GM21529 (cell line): ENCODE results near the gene MYRIP.
"Not testable (repeated sequence)": the region's sequence is repeated elsewhere in the genome, so short reads cannot be mapped to it uniquely, and the experiment has no call there.

ENCODE experiments used
- ATAC-seq: cut with Tn5 transposase; IDR thresholded peaks from one replicate; pipeline ENCODE4 v1.9.1; 2021; ENCODE audit not compliant: unreplicated experiment

The MYRIP gene

DNA sequence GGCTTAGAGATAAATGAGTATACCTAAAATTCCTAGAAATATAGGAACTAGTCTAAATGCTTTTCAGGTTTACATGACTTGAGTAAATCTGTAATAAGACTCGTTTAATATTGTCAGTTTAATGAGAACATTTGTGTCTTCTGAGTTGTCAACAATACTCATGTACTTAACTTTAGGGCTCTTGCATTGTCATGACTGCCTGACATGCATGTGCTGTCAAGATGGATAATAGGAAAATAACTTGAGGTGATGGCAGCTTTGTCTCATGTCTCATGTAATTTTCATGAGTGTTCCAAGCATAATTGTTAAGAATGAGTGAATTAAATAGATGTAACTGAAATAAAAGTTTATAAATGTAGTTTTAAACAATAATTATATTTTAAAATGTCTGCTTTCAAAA, 455.0 kb downstream of the MYRIP start:
- ATAC-seq = no peak

GRCh38 chr3:40265181-40265580, 455.8 kb downstream of the MYRIP start:
- no peak for ATAC-seq

GRCh38 chr3:40267937-40268724, 458.7 kb downstream of the MYRIP start:
- ATAC-seq = no peak

GRCh38 chr3:40268802-40269524, 459.6 kb downstream of the MYRIP start:
- ATAC-seq = no peak

- ATAC-seq = no peak
Observed at GRCh38 chr3:40278791-40279190, 469.4 kb downstream of the MYRIP start.

DNA sequence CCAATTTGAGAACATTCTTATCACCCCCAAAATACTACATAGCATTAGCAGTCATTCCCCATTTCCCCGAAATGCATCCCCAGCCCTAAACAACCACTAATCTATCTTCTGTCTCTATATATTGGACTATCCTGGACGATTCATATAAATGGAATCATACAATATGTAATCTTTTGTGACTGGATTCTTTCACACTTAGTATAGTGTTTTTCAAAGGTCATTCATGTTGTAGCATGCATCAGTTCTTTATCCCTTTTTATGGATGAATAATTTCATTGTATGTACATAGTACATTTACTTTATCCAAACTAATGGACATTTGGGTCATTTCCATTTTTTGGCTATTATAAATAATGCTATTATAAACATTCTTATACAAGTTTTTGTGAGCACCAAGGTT, 472.6 kb downstream of the MYRIP start:
- no peak for ATAC-seq

DNA sequence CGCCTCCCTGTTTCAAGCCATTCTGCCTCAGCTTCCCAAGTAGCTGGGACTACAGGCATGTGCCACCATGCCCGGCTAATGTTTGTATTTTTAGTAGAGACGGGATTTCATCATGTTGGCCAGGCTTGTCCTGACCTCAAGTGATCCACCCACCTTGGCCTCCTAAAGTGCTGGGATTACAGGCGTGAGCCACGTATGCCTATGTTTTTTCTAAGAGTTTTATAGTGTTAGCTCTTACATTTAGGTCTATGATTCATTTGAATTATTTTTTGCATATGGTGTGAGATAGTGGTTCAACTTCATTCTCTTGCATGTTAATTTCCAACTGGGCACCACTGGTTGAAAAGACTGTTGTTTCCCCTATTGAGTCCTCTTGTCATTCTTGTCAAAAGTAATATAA, 473.6 kb downstream of the MYRIP start:
- ATAC-seq = not testable (repeated sequence)

DNA sequence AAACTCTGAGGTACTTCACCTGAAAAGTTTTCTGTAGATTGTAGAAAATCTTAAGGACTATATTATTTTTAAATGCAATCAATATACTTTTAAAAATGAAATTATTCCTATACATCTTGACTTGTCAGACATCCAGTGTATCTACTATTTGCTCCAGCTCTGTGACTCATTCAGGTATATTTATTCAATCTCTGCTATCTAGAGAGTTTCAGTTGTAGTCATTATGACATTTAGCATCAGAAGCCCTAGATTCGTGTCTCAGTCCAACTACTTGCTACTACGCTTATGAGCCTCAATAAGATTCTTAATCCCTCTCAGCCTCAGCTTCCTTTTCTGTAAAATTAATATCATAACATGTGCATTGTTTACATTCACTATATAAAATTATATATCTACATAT, 477.8 kb downstream of the MYRIP start:
- ATAC-seq = no peak

DNA sequence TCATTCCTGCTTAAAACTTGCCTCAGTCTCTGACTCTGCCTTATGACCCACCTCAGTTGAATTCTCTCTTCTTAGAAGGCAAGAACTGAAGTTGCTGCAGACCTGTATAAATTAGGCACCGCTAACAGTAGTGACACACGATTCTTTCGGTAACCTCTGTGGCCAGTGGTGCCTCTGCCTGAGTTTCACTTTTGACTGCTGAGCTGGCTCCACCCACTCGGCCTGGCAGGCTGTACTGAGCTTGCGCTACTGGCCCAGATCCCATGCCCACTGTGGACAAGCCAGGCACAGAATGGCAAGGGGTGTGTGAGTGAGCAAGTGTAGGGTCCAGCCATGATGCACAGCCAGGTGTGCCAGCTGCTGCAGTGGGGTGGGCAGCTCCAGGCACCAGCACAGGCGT, 481.0 kb downstream of the MYRIP start:
- ATAC-seq = no peak

- no peak for ATAC-seq
Observed at GRCh38 chr3:40291471-40291870, 482.1 kb downstream of the MYRIP start.

DNA sequence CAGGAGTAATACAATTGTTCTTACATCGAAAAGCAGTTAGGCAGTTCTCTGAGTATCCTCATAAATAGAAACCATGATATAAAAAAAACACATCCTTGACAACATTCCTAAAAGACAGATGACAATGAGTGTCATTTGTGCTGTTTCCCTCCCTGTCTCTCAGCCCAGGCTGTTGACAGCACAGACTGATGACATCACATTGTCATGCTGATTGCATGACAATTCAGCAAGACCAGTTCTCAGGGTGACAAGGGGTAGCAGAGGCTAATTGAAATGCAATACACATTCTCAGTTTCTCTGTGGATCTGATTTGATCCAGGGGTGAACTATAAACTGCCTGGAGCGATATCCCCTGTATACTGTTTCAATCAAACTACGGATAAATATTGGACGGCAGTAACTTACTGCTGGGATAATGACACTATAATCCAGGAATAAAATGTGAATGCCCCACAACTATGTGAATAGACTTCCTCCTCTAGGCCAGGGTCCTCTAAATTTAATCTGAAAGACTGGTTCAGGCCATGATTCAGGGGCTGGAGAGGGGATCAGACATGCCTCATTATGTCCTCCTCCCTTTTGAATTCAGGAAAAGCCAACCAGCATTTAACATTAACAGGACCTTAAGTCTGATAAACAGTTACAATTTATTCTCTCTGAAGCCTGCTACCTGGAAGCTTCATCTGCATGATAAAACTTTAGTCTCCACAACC, 483.4 kb downstream of the MYRIP start:
- no peak for ATAC-seq

GRCh38 chr3:40294434-40294833, 485.0 kb downstream of the MYRIP start:
- no peak for ATAC-seq

DNA sequence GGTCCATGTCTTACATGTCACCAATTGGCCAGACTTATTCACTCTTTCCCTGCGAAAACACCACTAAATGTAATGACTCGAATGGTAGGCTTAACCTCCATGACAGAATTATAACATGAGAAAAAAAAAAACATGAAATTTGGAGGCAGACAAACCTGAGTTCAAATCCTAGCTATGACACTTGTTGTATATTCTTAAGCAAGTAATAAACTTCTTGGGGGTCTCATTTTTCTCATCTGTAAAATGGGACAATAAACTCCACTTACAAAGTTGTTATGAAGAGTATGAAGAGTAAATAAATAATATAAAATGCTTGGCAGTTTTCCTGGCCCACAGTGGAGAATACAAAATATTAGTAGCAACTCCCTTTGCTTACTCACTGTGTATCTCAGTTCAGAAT, 488.7 kb downstream of the MYRIP start:
- no peak for ATAC-seq

GRCh38 chr3:40299130-40299720, 489.8 kb downstream of the MYRIP start:
- ATAC-seq = no peak

DNA sequence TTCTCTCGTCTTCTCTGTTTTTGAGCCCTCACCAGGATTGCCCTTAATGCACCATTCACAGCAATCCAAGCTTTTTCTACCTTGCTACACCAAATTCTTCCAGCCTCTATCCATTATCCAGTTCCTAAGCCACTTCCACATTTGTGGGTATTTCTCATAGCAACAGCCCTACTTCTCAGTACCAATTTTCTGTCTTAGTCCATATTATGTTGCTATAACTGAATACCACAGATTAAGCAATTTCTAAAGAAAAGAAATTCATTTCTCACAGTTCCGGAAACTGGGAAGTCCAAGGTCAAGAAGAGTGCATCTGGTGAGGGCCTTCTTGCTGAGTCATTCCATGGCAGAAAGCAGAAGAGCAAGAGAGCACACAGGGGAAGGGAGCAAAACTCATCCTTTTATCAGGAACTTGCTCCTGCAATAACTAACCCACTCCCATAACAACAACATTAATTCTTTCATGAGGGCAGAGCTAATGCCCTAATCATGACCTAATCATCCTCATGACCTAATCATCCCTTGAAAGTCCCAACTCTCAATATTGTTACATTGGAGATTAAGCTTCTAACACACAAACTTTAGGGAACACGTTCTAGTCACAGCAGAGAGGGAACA, 490.4 kb downstream of the MYRIP start:
- ATAC-seq = no peak

DNA sequence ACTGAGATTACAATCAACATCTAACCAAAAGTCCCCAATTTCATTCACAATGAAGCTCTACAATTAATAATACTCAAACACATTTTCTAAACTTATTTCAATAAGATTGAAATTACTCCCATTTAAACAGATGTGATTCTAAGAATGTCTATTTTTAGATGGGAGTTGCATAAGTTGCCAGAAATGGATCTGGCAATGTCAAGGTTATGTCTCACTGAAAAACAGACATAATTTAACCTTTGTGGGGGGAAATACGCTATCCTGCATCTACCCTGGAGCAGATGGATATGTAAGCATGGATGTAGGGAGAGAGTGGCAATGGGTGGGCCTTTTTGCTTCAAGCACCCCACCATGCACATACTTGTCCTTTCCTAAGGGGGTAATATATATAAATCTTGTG, 493.4 kb downstream of the MYRIP start:
- no peak for ATAC-seq

- no peak for ATAC-seq
Observed at GRCh38 chr3:40304352-40304751, 494.9 kb downstream of the MYRIP start.

DNA sequence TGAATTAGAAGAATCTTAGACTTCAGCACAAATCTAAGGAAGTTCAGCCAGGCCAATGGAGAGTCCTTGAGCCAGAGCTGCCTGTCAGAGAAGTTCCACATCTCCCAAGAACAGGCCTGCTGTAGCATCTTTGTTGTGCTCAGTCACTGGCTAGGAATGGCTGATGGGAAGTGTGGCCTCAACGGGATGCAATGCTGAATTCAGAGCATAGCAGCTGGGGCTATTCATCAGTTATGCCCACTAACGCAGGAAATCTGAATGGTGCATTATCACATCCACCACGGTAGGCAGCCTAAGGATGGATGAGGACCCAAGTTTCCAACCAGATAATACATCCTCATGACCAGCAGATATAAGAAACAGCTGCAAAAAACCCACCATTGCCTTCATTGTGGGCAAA, 496.9 kb downstream of the MYRIP start:
- ATAC-seq = no peak

DNA sequence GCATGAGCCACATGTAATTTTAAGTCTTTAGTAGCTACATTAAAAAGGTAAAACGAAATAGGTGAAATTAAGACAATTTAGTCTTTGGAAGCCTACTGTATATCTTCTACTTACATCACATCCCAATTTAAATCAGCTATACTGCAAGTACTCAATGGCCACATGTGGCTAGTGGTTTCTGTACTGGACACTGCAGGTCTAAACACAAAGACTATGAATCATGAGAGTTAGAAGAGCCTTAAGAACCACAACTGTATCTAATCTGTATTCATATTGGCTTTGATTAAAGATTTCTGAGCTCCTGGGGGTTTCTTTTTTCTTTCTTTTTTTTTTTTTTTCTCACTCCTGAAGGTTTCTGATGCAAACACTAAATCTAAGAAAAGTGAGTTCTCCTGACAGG, 497.8 kb downstream of the MYRIP start:
- no peak for ATAC-seq

GRCh38 chr3:40308725-40309417, 499.5 kb downstream of the MYRIP start:
- no peak for ATAC-seq
